PC-3 (cell line): ENCODE data around the gene NPC1. TPM values are rescaled to one million over a fixed set of nuclear protein-coding genes. Genes with fewer than 3 reads are reported as not detected.

ENCODE experiments used
- ATAC-seq: fragments of 200-7000 bp; cut with Tn5 transposase; 2 replicates; pipeline ENCODE4 v1.9.1; 2020; ENCODE audit warnings: mild to moderate bottlenecking, moderate library complexity
- BruUV-seq: library from RNA; stranded (reverse); fragments of 400-500 nt; replicated peaks from 2 replicates; lab custom pipeline; 2021; lab: Mats Ljungman, UMichigan
- CTCF ChIA-PET: fragments of 300-600 bp; sonication (Branson Sonifier 250); formaldehyde crosslinking; loops from one replicate; lab custom pipeline; 2022; ENCODE audit warnings: antibody characterized with exemption; lab: Charles Lee
- POLR2A ChIA-PET: fragments of 300-600 bp; sonication (Branson Sonifier 250); formaldehyde crosslinking; loops from one replicate; lab custom pipeline; 2022; ENCODE audit warnings: antibody characterized with exemption; ENCODE audit not compliant: unreplicated experiment; lab: Charles Lee
- DNase-seq: peaks from one replicate; pipeline ENCODE4 v3.0.0-alpha.2; 2015
- H2AFZ ChIP-seq: fragments of 300-600 bp; sonication (generic); 2 replicates; pipeline ENCODE4 v1.6.0; 2016; ENCODE audit warnings: antibody characterized with exemption, low read length
- H3F3A ChIP-seq: fragments of 300-600 bp; sonication (generic); one replicate; pipeline ENCODE4 v1.6.0; 2017; ENCODE audit warnings: antibody characterized with exemption, low read length, control low read depth, mild to moderate bottlenecking; ENCODE audit not compliant: unreplicated experiment
- H3K27ac ChIP-seq: fragments of 300-600 bp; sonication (generic); 2 replicates; pipeline ENCODE4 v1.5.1; 2016; ENCODE audit warnings: mild to moderate bottlenecking, low read length
- H3K27me3 ChIP-seq: fragments of 300-600 bp; sonication (generic); 2 replicates; pipeline ENCODE4 v1.6.1; 2016; ENCODE audit warnings: low read length, mixed read lengths
- H3K36me3 ChIP-seq: fragments of 300-600 bp; sonication (generic); 2 replicates; pipeline ENCODE4 v1.6.1; 2016; ENCODE audit warnings: low read depth, mixed run types, low read length, mixed read lengths
- H3K4me1 ChIP-seq: fragments of 300-600 bp; sonication (generic); 2 replicates; pipeline ENCODE4 v1.5.1; 2016; ENCODE audit warnings: low read length; ENCODE audit not compliant: insufficient read depth
- H3K4me2 ChIP-seq: fragments of 300-600 bp; sonication (generic); 2 replicates; pipeline ENCODE4 v1.6.0; 2016; ENCODE audit warnings: low read length
- H3K4me3 ChIP-seq: fragments of 300-600 bp; sonication (generic); 2 replicates; pipeline ENCODE4 v1.5.1; 2016; ENCODE audit warnings: mild to moderate bottlenecking, low read length, mixed read lengths
- H3K79me2 ChIP-seq: fragments of 300-600 bp; sonication (generic); 2 replicates; pipeline ENCODE4 v1.6.1; 2017; ENCODE audit warnings: low read length, mixed read lengths
- H3K9ac ChIP-seq: fragments of 300-600 bp; sonication (generic); 2 replicates; pipeline ENCODE4 v1.6.0; 2016; ENCODE audit warnings: mild to moderate bottlenecking, low read length
- H3K9me2 ChIP-seq: fragments of 300-600 bp; sonication (generic); replicated peaks from 2 replicates; pipeline ENCODE4 v1.6.1; 2016; ENCODE audit warnings: mixed run types, low read length, mixed read lengths
- H3K9me3 ChIP-seq: fragments of 300-600 bp; sonication (generic); 2 replicates; pipeline ENCODE4 v1.6.1; 2016; ENCODE audit warnings: low read length, mixed read lengths
- H4K20me1 ChIP-seq: fragments of 300-600 bp; sonication (generic); 2 replicates; pipeline ENCODE4 v1.6.1; 2016; ENCODE audit warnings: low read length, mixed read lengths
- CTCF ChIP-seq: fragments of 300-600 bp; sonication (generic); conservative IDR thresholded peaks from 2 replicates; pipeline ENCODE4 v1.5.1; 2017; ENCODE audit warnings: antibody characterized with exemption, low read depth, mild to moderate bottlenecking, low read length
- EZH2 ChIP-seq: fragments of 300-600 bp; sonication (generic); IDR thresholded peaks from one replicate; pipeline ENCODE4 v1.6.1; 2017; ENCODE audit warnings: antibody characterized with exemption, mild to moderate bottlenecking, low read length; ENCODE audit not compliant: unreplicated experiment
- EZH2phosphoT487 ChIP-seq: fragments of 300-600 bp; sonication (generic); IDR thresholded peaks from 2 replicates; pipeline ENCODE4 v1.6.1; 2018; ENCODE audit warnings: mild to moderate bottlenecking, antibody characterized with exemption, low read length, borderline replicate concordance
- intact Hi-C: fragments of 100-400 bp; cut with micrococcal nuclease; formaldehyde crosslinking; loops from 2 replicates; pipeline ENCODE4 v1.9.0; 2023
- total RNA-seq: library from RNA; depleted of rRNA; stranded (reverse); fragments of >200 nt; gene quantifications from 2 replicates; pipeline ENCODE4 v1.2.3, GENCODE V29; 2014

The NPC1 gene
- total RNA-seq, 1 experiment from 2014 or later = 85.5 TPM

DNA sequence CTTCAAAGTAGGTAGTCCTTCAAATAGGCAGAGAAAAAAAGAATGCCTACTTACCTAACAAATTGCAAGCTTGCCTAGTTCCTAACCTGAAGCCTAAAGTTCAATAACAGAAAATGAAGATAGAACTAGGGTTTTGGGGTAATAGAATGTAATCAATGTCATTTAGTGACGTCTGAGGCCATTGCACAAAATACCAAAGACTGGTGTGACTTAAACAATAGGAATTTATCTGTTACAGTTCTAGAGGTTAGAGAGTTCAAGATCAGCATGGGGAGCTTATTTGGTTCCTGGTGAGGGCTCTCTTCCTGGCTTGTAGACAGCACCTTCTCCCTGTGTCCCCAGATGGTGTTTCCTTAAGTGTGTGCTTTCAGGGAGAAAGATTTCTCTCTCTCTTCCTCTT, 4.7 kb upstream of the NPC1 start:
- Histone ChIP-seq H3F3A (no peaks in the 10 kb centered on the region), H3K9me2 (no peaks in the 10 kb centered on the region), H3K36me3 (no peaks in the 10 kb centered on the region), H3K4me3 (no peak overlapping the region), H3K9ac (no peak overlapping the region), H3K4me2 (no peak overlapping the region), H3K27ac (no peak overlapping the region), H3K79me2 (peaks cover 2% of the 10 kb centered on the region), H3K4me1 (peaks cover 32% of the 10 kb centered on the region), H4K20me1 (no peaks in the 10 kb centered on the region), H3K27me3 (no peaks in the 10 kb centered on the region), H3K9me3 (no peaks in the 10 kb centered on the region), H2AFZ (0 out of 2 replicates have a peak overlapping the region, but pooled peaks have one; percentile 7)
- TF ChIP-seq CTCF (no peak), EZH2 (no peak), EZH2phosphoT487 (no peak)
- ChIA-PET CTCF (no interaction called here), POLR2A (no interaction called here)
- intact Hi-C loops = no loop called here
- BruUV-seq = no TSS peak
- DNase-seq = no peak
- no peak for ATAC-seq

- intact Hi-C loops = loop anchor here (5.0 kb wide), 2 partner anchors 67 to 87 kb away; partner anchors contain the start of gene RMC1
- H3K79me2 ChIP-seq = peaks cover 22% of the 10 kb centered on the region
- H2AFZ ChIP-seq = no peak overlapping the region
- H3K9ac ChIP-seq = no peak overlapping the region
- ChIA-PET CTCF (interaction anchor here (0.6 kb wide), 1 partner anchor 113 kb away, joined by 4 read pairs; no protein-coding TSS in a partner anchor), POLR2A (no interaction called here)
- no peaks in the 10 kb centered on the region for H3K9me3 ChIP-seq
- DNase-seq (peak; percentile 11), ATAC-seq (no peak)
- H4K20me1 ChIP-seq = peaks cover 2% of the 10 kb centered on the region
- peaks cover 33% of the 10 kb centered on the region for H3K4me1 ChIP-seq
- H3K27ac ChIP-seq = no peak overlapping the region
- H3K27me3 ChIP-seq = no peaks in the 10 kb centered on the region
- no TSS peak for BruUV-seq
- TF ChIP-seq CTCF = no peak
- no peak for TF ChIP-seq EZH2phosphoT487
- TF ChIP-seq EZH2 = no peak
- H3K9me2 ChIP-seq = no peaks in the 10 kb centered on the region
- H3K4me3 ChIP-seq = no peak overlapping the region
- no peak overlapping the region for H3K4me2 ChIP-seq
- H3F3A ChIP-seq = no peaks in the 10 kb centered on the region
- H3K36me3 ChIP-seq = no peaks in the 10 kb centered on the region
These were observed 2.7 kb upstream of the NPC1 start for GRCh38 chr18:23588836-23589560.

DNA sequence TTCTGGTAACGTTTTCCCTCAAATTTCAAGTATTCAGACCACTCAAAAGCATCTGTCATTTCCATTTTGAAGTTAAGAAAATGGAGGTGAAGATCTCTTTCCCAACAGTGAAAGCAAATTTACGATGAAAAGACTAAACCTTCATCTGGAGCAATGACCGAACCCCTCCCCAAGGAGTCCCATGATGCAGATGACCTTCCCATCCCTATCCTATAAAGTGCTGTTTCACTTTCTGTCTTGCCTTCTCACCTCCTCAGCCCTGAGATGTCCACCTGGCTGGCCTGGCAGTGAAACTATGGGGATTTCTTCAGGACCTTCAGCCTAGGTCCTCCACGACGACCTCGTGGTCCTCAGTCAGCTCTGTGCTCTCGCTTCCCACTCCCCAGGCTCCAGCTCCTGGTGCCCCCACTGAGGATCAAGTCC, 925 bp upstream of the NPC1 start:
- intact Hi-C loops = loop anchor here (1.0 to 5.0 kb wide), 4 partner anchors 35 to 85 kb away; partner anchors contain the start of gene RMC1
- no peaks in the 10 kb centered on the region for H3K9me3 ChIP-seq
- TF ChIP-seq EZH2phosphoT487 (no peak), EZH2 (no peak), CTCF (no peak)
- peak overlapping the region; percentile 95 for H3K9ac ChIP-seq
- BruUV-seq = no TSS peak
- H3K9me2 ChIP-seq = no peaks in the 10 kb centered on the region
- no peaks in the 10 kb centered on the region for H3K27me3 ChIP-seq
- DNase-seq (no peak), ATAC-seq (no peak)
- ChIA-PET CTCF (interaction anchor here (0.7 kb wide), 1 partner anchor 89 kb away, joined by 3 read pairs; no protein-coding TSS in a partner anchor), POLR2A (no interaction called here)
- no peaks in the 10 kb centered on the region for H3K36me3 ChIP-seq
- peaks cover 26% of the 10 kb centered on the region for H3K4me1 ChIP-seq
- peaks cover 40% of the 10 kb centered on the region for H3K79me2 ChIP-seq
- H3K27ac ChIP-seq = peak overlapping the region; percentile 98
- H3F3A ChIP-seq = no peaks in the 10 kb centered on the region
- peak overlapping the region; percentile 58 for H3K4me3 ChIP-seq
- H2AFZ ChIP-seq = peak overlapping the region; percentile 93
- H3K4me2 ChIP-seq = peak overlapping the region; percentile 77
- peaks cover 11% of the 10 kb centered on the region for H4K20me1 ChIP-seq
